ENCODE results near the gene LARP4B.
A peak's percentile ranks its signal among the peaks of the same experiment; 100 is the strongest.

The LARP4B gene

DNA sequence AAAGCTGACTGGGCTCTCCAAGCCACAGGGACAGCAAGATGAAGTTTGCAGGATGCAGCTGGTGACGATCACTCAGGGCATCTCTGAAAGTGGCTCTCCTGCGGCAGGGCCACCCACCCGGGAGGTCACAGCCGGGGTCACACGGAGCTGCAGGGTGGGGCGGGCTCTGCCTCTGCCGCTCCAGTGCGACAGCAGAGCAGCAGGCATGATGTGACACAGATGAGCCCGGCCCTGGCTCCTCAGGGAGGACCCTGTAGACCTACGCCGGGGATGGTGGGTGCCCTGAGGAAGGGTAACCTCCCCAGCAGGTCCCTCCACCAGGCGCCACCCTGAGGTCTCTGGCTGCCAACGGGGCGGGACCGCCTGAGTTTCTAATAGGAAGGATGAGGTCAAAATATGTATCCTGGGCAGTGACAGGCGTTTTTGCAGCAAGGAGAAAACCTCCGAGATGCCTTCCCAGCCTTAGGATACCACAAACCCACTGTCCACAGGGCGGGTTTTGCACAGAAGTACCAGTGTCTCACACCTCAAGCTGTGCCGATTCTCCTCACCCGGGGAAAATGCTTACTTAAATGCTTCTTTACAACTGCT lies 127.2 kb downstream of the LARP4B start:
- in situ Hi-C loops (cut with HindIII; ENCODE audit: low sequenced_read_pairs) = no loop called here
- H3K4me3 ChIP-seq (ENCODE audit: low read depth, low read length) = no peak overlapping the region
- TF ChIP-seq, protein P1, sequence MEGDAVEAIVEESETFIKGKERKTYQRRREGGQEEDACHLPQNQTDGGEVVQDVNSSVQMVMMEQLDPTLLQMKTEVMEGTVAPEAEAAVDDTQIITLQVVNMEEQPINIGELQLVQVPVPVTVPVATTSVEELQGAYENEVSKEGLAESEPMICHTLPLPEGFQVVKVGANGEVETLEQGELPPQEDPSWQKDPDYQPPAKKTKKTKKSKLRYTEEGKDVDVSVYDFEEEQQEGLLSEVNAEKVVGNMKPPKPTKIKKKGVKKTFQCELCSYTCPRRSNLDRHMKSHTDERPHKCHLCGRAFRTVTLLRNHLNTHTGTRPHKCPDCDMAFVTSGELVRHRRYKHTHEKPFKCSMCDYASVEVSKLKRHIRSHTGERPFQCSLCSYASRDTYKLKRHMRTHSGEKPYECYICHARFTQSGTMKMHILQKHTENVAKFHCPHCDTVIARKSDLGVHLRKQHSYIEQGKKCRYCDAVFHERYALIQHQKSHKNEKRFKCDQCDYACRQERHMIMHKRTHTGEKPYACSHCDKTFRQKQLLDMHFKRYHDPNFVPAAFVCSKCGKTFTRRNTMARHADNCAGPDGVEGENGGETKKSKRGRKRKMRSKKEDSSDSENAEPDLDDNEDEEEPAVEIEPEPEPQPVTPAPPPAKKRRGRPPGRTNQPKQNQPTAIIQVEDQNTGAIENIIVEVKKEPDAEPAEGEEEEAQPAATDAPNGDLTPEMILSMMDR (IDR thresholded peaks at IDR 0.05; ENCODE audit: low read depth, low read length, missing control alignments) = no peak
- no peak for DNase-seq (ENCODE audit: low read depth)

DNA sequence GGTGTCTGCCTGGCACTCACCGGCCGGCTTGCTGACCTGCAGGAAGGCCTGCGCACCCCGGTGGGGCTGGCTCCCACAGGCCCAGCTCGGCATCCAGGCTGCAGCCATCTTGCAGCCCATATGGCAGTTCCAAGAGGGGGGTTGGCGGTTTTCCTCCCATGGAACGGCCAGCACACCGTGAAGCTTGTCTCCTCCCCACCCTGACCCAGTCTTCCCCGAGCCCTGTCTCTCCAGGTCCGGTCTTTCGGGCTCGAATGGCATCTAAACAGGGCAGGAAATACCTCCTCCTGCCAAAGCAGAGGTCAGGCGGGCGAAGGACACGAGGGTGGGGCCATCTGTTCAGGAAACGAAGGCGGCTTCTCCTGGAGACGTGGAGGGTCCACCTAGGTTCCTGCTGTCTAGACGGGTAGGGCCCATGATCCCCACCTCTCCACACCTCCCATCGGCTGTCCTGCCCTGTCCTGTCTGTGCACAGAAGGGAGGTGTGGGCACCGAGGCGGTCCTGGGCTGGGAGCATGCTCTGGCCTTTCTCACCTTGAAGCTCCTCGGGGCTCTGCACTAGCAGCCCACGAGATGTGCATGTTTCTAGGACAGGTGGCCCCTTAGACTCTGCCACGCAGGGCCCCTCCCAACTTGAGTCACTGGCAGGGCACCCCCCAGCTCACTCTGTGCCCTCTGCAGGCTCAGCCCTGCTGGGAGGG lies 128.3 kb downstream of the LARP4B start:
- in situ Hi-C loops (cut with HindIII; ENCODE audit: low sequenced_read_pairs) = no loop called here
- TF ChIP-seq, protein P1 (IDR thresholded peaks at IDR 0.05; ENCODE audit: low read depth, low read length, missing control alignments) = no peak
- DNase-seq (ENCODE audit: low read depth) = no peak

DNA sequence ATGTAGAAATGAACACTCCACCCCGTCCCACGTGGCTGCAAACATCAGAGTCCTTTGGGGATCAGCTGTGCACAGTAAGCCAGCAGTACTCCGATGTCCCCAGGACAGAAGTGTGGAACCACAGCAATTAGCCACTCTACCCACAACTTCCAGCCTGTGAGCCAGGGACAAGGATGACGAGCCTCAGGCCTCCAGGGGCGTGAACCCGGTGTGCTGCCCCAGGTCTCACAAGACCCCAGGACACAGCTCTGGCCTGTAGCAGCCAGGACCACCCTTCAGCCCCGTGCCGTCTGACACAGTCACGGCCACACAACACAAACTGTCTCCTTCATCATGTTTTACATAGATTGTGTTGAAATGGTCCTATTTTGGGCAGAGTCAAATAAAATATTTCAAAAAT lies 129.0 kb downstream of the LARP4B start:
- DNase-seq (ENCODE audit: low read depth) = no peak
- TF ChIP-seq, protein P1 (IDR thresholded peaks at IDR 0.05; ENCODE audit: low read depth, low read length, missing control alignments) = no peak
- H3K4me3 ChIP-seq (ENCODE audit: low read depth, low read length) = no peak overlapping the region
- in situ Hi-C loops (cut with HindIII; ENCODE audit: low sequenced_read_pairs) = no loop called here

More for the DNA sequence above, 128.3 kb downstream of the LARP4B start:
- H3K4me3 ChIP-seq (ENCODE audit: low read depth, low read length) = no peak overlapping the region

DNA sequence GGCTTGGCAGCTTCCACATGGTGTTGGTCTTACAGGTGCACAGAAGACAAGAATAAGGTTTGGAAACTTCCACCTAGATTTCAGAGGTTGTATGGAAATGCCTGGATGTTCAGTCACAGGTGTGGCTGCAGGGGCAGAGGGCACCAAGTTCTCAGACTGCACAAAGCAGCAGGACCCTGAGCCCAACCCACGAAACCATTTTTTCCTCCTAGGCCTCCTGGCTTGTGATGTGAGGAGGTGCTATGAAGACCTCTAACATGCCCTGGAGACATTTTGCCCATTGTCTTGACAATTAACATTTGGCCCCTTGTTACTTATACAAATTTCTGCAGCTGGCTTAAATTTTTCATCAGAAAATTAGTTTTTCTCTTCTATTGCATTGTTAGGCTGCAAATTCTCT lies 134.3 kb downstream of the LARP4B start:
- TF ChIP-seq, protein P1 (IDR thresholded peaks at IDR 0.05; ENCODE audit: low read depth, low read length, missing control alignments) = no peak
- in situ Hi-C loops (cut with HindIII; ENCODE audit: low sequenced_read_pairs) = no loop called here
- DNase-seq (ENCODE audit: low read depth) = no peak
- H3K4me3 ChIP-seq (ENCODE audit: low read depth, low read length) = no peak overlapping the region

DNA sequence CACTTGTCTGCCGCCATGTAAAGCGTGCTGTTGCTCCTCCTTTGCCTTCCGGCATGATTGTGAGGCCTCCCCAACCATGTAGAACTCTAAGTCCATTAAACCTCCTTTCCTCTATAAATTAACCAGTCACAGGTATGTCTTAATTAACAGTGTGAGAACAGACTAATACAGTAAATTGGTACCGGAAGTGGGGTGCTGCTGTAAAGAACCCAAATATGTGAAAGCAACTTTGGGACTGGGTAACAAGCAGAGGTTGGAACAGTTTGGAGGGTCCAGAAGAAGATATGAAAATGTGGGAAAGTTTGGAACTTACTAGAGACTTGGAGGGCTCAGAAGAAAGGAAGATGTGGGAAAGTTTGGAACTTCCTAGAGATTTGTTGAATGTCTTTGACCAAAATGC lies 135.3 kb downstream of the LARP4B start:
- TF ChIP-seq, protein P1 (IDR thresholded peaks at IDR 0.05; ENCODE audit: low read depth, low read length, missing control alignments) = no peak
- no peak overlapping the region for H3K4me3 ChIP-seq (ENCODE audit: low read depth, low read length)
- DNase-seq (ENCODE audit: low read depth) = no peak
- in situ Hi-C loops (cut with HindIII; ENCODE audit: low sequenced_read_pairs) = no loop called here

DNA sequence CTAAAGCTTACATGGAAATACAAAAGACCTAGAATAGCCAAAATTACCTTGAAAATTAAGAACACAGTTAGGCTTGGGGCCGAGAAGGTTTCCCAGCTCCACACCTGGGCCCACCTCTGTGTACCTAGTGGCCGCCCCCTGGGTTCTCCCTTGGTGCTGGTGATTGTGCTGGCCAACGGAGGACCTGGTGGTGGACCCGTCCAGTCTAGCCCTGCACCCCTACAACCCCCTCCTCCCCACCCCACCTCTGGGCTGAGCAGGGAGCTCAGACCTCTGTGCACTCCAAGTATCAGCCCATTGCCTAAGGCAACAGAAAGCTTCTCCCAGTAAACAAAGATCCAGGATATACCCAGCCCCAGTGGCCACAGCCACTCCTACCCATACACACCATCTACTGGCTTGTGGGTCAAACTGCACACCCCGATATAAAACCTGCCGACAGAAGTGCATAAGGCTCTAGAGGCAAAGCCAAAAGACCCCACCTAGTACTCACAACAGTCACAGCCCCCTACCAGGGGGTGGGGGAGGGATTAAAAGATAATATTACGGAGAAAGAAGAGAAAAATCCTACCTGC lies 137.0 kb downstream of the LARP4B start:
- no peak overlapping the region for H3K4me3 ChIP-seq (ENCODE audit: low read depth, low read length)
- TF ChIP-seq, protein P1 (IDR thresholded peaks at IDR 0.05; ENCODE audit: low read depth, low read length, missing control alignments) = peak; percentile 38
- in situ Hi-C loops (cut with HindIII; ENCODE audit: low sequenced_read_pairs) = no loop called here
- DNase-seq (ENCODE audit: low read depth) = no peak
